Measurements from ENCODE around the gene AHSP.

DNA sequence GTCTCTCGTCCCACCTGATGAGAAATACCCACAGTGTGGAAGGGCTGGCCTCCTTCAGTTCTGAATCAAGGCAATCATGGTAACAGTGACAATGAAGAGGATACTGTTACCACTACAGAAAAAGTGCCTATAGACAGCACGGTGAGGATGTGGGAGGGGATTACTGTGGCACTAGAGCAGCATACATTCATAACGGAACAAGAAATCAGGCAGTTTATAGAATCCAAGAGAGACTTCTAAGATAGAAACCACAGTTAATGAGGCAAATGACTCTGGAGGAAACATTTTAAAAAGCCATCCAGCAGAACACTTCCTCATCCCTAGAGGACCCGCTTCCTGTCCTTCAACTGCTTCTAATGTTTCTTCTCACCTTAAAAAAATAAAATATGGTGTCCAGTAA lies 22.2 kb upstream of the AHSP start:
- TF ChIP-seq, protein P1, sequence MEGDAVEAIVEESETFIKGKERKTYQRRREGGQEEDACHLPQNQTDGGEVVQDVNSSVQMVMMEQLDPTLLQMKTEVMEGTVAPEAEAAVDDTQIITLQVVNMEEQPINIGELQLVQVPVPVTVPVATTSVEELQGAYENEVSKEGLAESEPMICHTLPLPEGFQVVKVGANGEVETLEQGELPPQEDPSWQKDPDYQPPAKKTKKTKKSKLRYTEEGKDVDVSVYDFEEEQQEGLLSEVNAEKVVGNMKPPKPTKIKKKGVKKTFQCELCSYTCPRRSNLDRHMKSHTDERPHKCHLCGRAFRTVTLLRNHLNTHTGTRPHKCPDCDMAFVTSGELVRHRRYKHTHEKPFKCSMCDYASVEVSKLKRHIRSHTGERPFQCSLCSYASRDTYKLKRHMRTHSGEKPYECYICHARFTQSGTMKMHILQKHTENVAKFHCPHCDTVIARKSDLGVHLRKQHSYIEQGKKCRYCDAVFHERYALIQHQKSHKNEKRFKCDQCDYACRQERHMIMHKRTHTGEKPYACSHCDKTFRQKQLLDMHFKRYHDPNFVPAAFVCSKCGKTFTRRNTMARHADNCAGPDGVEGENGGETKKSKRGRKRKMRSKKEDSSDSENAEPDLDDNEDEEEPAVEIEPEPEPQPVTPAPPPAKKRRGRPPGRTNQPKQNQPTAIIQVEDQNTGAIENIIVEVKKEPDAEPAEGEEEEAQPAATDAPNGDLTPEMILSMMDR (conservative IDR thresholded peaks at IDR 0.05; ENCODE audit: low read depth, low read length) = no peak
- TF ChIP-seq EZH2 (IDR thresholded peaks at IDR 0.05; ENCODE audit: borderline replicate concordance, low read depth, low read length, poor library complexity, severe bottlenecking) = no peak
